OCI-LY7 (cell line): ENCODE measurements around the gene SASH3.

Experiments used
- CTCF ChIP-seq: fragments of 200-600 bp; sonication (generic); conservative IDR thresholded peaks from 2 replicates; pipeline ENCODE4 v1.5.1; 2014; ENCODE audit warnings: mild to moderate bottlenecking, antibody characterized with exemption, low read length, moderate library complexity, mixed read lengths
- EZH2phosphoT487 ChIP-seq: fragments of 200-600 bp; sonication (generic); IDR thresholded peaks from 2 replicates; pipeline ENCODE4 v1.6.1; 2018; ENCODE audit warnings: low read depth, borderline replicate concordance, mild to moderate bottlenecking, mixed run types, antibody characterized with exemption, low read length, moderate library complexity, mixed read lengths

- TF ChIP-seq CTCF (no peak), EZH2phosphoT487 (no peak)
Measured at GRCh38 chrX:129825746-129826505, 46.2 kb downstream of the SASH3 start.
